ENCODE measurements around the gene UNC79.
"Not testable (repeated sequence)": the region's sequence is repeated elsewhere in the genome, so short reads cannot be mapped to it uniquely, and the experiment has no call there.

Gene UNC79

GRCh38 chr14:93493622-93494021 lies 62.9 kb downstream of the UNC79 start:
- not testable (repeated sequence) for DNase-seq (ENCODE audit: low spot score)

DNA sequence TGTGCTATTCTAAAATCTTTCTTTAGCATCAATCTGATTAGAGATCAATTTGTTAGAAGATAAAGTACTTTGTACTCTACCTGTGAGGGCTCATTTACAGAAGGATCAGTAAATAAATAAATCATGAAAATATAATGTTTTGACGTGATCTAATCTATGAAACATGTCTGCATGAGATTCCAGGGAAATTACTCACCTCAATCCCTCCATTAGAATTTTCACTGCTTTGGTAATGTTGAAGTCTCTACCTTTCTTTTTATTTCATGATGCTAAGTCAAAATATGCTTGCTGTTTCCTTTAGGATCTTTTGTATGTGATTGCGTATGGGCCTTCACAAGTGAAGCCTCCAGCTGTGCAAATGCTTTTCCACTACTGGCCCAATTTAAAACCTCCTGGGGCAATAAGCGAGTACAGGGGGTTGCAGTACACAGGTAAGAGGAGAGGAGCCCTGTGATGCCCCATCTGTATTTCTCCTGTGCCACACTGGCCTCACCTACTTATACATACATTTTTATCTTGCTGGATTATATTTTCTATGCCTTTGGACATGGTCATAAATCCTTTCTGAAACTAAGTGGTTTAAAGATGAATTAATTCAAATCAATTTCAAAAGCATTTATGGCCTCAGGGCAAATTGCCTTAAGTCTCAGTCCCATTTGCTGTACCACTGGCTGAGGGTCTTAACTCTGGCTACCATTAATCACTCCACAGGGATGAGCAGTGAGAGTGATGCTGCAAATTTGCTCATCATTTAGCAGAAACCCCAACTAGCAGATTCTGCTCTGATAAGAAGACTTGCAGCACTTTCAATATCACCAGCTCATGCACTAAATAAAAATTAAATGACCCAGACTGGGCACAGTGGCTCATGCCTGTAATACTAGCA lies 66.4 kb downstream of the UNC79 start:
- no peak for DNase-seq (ENCODE audit: low spot score)

- DNase-seq (ENCODE audit: low spot score), result no peak
Measured at GRCh38 chr14:93510056-93510455, 79.3 kb downstream of the UNC79 start.

DNA sequence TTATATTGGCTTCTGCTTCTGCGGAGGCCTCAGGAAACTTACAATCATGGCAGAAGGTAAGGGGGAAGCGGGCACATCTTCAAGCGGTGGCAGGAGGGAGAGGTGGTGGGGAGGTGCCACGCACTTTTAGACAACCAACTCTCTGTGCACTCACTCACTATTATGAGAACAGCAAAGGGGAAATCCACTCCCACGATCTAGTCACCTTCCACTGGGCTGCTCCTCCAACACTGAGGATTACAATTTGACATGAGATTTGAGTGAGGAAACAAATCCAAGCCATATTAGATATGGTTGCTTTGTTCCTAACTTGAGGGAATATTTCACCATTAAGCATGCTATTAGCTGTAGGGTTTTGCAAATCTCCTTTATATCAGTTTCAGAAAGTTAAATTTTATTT lies 80.3 kb downstream of the UNC79 start:
- no peak for DNase-seq (ENCODE audit: low spot score)

GRCh38 chr14:93520053-93520607 lies 89.4 kb downstream of the UNC79 start:
- no peak for DNase-seq (ENCODE audit: low spot score)

DNA sequence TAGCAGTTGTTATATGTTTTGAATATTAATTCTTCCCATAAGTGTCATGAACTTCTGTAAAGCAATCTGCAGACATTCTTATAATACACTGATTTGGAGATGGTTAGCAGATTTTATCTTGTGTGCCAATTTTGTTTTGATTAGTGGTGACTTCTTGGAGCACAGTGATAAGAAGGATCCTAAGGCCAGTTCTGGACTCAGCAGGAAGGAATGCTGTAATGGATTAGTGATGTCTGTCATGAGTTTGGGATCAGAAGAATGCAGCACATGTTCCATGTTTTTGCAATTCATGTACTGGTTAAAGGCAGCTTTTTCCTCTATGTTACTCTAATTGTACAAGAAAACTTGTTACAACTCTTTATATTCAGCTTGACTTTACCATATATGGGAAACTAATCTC lies 91.5 kb downstream of the UNC79 start:
- no peak for DNase-seq (ENCODE audit: low spot score)

- not testable (repeated sequence) for DNase-seq (ENCODE audit: low spot score)
Measured at GRCh38 chr14:93525216-93525615, 94.5 kb downstream of the UNC79 start.

- DNase-seq (ENCODE audit: low spot score), result no peak
Measured at GRCh38 chr14:93525696-93526451, 95.1 kb downstream of the UNC79 start.

GRCh38 chr14:93527203-93527607 lies 96.5 kb downstream of the UNC79 start:
- no peak for DNase-seq (ENCODE audit: low spot score)

- DNase-seq (ENCODE audit: low spot score), result no peak
Measured at GRCh38 chr14:93528884-93529558, 98.3 kb downstream of the UNC79 start.

GRCh38 chr14:93531644-93532043 lies 100.9 kb downstream of the UNC79 start:
- no peak for DNase-seq (ENCODE audit: low spot score)

DNA sequence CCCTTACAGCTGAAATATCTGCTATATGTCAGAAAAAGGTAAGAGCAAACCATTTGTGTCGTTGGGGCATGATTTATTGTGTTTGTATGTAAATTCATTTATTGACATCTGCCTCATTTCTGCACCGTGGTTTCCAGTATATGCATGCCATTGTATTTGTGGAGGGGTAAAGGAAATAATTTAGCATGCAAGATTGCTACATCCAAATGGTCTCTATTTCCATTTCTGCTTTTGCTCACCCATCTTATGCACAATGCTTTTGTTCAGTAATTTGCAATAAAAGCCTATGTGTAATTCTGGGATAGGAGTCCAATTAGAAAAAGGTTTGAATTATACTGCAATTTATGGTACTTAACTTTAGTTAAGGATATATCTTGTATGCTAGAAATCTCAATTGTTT lies 101.8 kb downstream of the UNC79 start:
- no peak for DNase-seq (ENCODE audit: low spot score)

DNA sequence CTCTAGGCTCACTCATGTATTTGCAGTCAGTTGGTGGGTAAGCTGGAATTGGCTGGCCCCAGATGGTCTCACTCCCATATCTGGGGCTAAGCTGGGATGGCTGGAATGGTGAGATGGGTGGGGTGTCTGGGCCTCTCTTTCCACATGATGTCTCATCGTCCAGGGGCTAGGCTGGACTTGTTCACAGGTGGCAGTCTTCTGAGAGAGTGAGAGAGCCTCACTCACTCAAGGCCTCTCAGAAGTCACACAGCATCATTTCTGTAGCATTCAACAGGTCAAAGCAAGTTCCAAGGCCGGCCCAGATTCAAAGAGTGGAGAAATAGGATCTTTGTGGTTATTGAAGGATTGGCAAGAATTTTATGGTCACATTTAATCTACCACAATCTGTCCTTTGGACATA lies 102.7 kb downstream of the UNC79 start:
- no peak for DNase-seq (ENCODE audit: low spot score)

- no peak for DNase-seq (ENCODE audit: low spot score)
Measured at GRCh38 chr14:93533842-93534241, 103.1 kb downstream of the UNC79 start.

- no peak for DNase-seq (ENCODE audit: low spot score)
Measured at GRCh38 chr14:93535537-93535936, 104.8 kb downstream of the UNC79 start.

- no peak for DNase-seq (ENCODE audit: low spot score)
Measured at GRCh38 chr14:93536945-93537344, 106.2 kb downstream of the UNC79 start.

DNA sequence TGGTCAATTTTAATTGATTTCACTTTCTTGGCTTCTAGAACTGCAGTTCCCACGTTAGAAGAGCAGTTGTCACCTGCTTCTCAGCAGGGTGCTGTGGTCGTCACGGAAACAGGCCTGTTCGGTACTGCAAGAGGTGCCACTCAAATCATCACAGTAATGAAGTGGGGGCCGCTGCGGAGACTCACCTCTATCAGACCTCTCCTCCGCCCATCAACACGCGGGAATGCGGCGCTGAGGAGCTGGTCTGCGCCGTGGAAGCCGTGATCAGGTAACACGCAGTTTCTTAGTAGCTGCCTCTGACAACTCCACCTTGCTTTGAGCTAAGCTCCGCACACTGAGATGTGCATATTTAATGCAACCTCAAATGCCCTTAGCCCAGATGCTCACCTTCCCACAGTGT lies 107.2 kb downstream of the UNC79 start:
- no peak for DNase-seq (ENCODE audit: low spot score)

DNA sequence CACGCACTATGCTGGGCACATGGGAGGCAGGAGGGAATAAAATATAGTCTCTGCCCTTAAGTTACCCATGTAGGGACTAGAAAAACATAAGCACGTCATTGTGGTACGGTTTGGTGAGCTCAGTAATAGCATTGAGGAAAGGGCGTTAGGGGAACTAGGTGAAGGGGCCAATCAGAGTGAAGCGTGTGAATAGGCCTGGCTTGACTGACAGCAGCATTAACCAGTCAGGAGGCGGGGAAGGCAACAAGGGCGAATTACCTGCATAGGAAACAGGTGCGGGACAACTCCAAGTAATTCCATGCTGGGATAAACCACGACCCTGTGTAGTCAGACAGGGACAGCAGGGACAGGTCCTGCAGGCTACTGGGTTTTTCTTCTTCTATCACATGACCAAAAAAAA lies 107.7 kb downstream of the UNC79 start:
- DNase-seq (ENCODE audit: low spot score), result no peak

GRCh38 chr14:93540235-93540634 lies 109.5 kb downstream of the UNC79 start:
- no peak for DNase-seq (ENCODE audit: low spot score)

DNA sequence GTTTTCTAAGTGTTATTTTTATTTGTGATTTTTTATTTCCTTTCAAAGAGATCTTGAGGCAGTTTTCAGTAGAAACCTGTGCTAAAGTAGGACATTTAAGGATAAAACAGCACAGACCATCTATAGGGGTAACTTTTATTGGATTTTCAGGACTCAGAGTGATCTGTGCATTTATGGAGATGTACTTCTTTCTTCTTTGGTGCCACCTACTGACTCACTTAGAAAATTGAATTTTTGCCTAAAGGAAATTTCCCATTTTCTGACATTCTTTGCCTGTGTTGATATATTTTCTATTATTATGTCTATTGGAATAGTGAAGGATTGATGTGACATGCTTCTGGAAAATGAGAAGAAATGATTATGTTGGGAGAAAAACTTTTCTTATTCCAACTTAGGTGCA lies 113.0 kb downstream of the UNC79 start:
- DNase-seq (ENCODE audit: low spot score), result no peak

DNA sequence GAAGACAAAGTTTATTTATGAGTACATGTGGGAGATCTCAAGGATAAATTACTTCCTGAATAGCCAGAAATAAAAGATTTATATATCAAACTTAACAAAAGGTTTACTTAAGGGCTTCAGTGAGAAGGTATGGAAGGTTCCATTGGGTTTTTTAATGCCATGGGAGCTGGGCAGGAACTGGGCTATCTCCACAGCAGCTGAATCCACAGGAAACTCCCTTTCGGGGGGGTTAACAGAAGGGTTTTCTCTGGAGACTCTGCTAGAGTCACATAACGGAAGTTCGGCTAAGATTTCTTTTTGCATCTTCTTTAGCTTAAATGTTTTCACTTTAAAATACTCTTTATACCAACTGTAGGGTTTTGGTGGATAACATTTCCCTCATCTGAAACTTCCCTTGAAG lies 113.5 kb downstream of the UNC79 start:
- no peak for DNase-seq (ENCODE audit: low spot score)

DNA sequence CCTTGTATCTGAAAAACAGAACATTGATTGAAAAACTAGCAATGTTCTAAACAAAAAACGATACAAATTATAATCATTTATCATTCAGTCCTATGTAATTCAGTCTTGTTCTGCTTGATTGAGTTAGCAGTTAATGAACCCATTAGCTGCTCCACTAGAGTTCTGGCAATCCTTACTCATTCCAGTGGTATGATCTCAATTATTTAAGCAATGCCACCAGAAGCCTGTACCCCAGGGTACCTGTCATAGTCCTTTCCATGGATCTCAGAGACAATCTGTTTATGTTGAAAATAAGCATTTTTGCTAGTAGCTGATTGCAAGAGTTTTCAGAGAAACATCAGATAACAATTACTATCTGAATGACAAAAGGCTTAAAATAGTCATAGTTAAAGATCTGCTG lies 115.9 kb downstream of the UNC79 start:
- no peak for DNase-seq (ENCODE audit: low spot score)

All from CD4-positive, alpha-beta T cell treated with Interleukin-15 for 4 hours (primary cell).